Stomach (tissue), 4 donors: ENCODE data around the gene NPY2R.

Experiments used
- CTCF ChIP-seq, 7 experiments: fragments of 450-650 bp in 4 of 7; fragments of 200-600 bp in 3 of 7; sonication (generic) in 3 of 7; IDR thresholded peaks; one replicate each; pipeline ENCODE4 v1.5.1; 2016 to 2019; ENCODE audit warnings: antibody characterized with exemption in 7 of 7, control low read depth in 2 of 7, mild to moderate bottlenecking in 1 of 7
- EP300 ChIP-seq: sonication (generic); formaldehyde crosslinking; IDR thresholded peaks from one replicate; pipeline ENCODE4 v1.6.1; 2017; ENCODE audit warnings: antibody characterized with exemption
- POLR2A ChIP-seq, 4 donors: fragments of 450-650 bp; IDR thresholded peaks; one replicate each; pipeline ENCODE4 v1.6.1; 2016; ENCODE audit warnings: antibody characterized with exemption in 4 of 4, control low read depth in 2 of 4, mild to moderate bottlenecking in 1 of 4, moderate library complexity in 1 of 4
- POLR2AphosphoS5 ChIP-seq, 3 donors: sonication (generic); formaldehyde crosslinking; IDR thresholded peaks; one replicate each; pipeline ENCODE4 v1.6.1; 2016; ENCODE audit warnings: antibody characterized with exemption in 3 of 3

GRCh38 chr4:155249016-155249566, 40.7 kb downstream of the NPY2R start:
- TF ChIP-seq CTCF (IDR thresholded peaks at IDR 0.05) (no peak), POLR2AphosphoS5 (IDR thresholded peaks at IDR 0.05) (no peak), EP300 (no peak), POLR2A (IDR thresholded peaks at IDR 0.05) (no peak)
